ENCODE results near the gene SLC49A3.
"Not testable (repeated sequence)": the region's sequence is repeated elsewhere in the genome, so short reads cannot be mapped to it uniquely, and the experiment has no call there.

Gene SLC49A3

GRCh38 chr4:635066-635835 lies 53.7 kb downstream of the SLC49A3 start:
- H3K4me3 Mint-ChIP-seq; H3K4me1 Mint-ChIP-seq (ENCODE audit: low read depth); H3K36me3 Mint-ChIP-seq (ENCODE audit: low read depth); H3K27me3 Mint-ChIP-seq; H3K27ac Mint-ChIP-seq: not testable (repeated sequence)
- peaks cover 17% of the 10 kb centered on the region for H3K9me3 Mint-ChIP-seq

- peaks cover 17% of the 10 kb centered on the region for H3K9me3 Mint-ChIP-seq
- H3K27ac Mint-ChIP-seq: no peak overlapping the region
- no peaks in the 10 kb centered on the region for H3K4me1 Mint-ChIP-seq (ENCODE audit: low read depth)
- no peaks in the 10 kb centered on the region for H3K36me3 Mint-ChIP-seq (ENCODE audit: low read depth)
- H3K4me3 Mint-ChIP-seq: no peak overlapping the region
- no peaks in the 10 kb centered on the region for H3K27me3 Mint-ChIP-seq
These were observed 54.4 kb downstream of the SLC49A3 start for GRCh38 chr4:634599-634985.

GRCh38 chr4:633976-634598 lies 54.9 kb downstream of the SLC49A3 start:
- Mint-ChIP-seq H3K36me3 (ENCODE audit: low read depth) (no peaks in the 10 kb centered on the region), H3K27ac (no peak overlapping the region), H3K27me3 (no peaks in the 10 kb centered on the region), H3K9me3 (peaks cover 17% of the 10 kb centered on the region), H3K4me3 (no peak overlapping the region), H3K4me1 (ENCODE audit: low read depth) (no peaks in the 10 kb centered on the region)

GRCh38 chr4:633406-633805 lies 55.5 kb downstream of the SLC49A3 start:
- Mint-ChIP-seq H3K27me3 (no peaks in the 10 kb centered on the region), H3K4me3 (no peak overlapping the region), H3K4me1 (ENCODE audit: low read depth) (no peaks in the 10 kb centered on the region), H3K36me3 (ENCODE audit: low read depth) (no peaks in the 10 kb centered on the region), H3K27ac (no peak overlapping the region), H3K9me3 (peaks cover 17% of the 10 kb centered on the region)

GRCh38 chr4:632926-633325 lies 56.0 kb downstream of the SLC49A3 start:
- Mint-ChIP-seq H3K4me3 (no peak overlapping the region), H3K27ac (no peak overlapping the region), H3K4me1 (ENCODE audit: low read depth) (no peaks in the 10 kb centered on the region), H3K27me3 (no peaks in the 10 kb centered on the region), H3K36me3 (ENCODE audit: low read depth) (no peaks in the 10 kb centered on the region), H3K9me3 (peaks cover 17% of the 10 kb centered on the region)

- no peak overlapping the region for H3K27ac Mint-ChIP-seq
- H3K4me1 Mint-ChIP-seq (ENCODE audit: low read depth): no peaks in the 10 kb centered on the region
- no peaks in the 10 kb centered on the region for H3K27me3 Mint-ChIP-seq
- H3K4me3 Mint-ChIP-seq: no peak overlapping the region
- peaks cover 17% of the 10 kb centered on the region for H3K9me3 Mint-ChIP-seq
- H3K36me3 Mint-ChIP-seq (ENCODE audit: low read depth): no peaks in the 10 kb centered on the region
These were observed 56.7 kb downstream of the SLC49A3 start for GRCh38 chr4:632196-632790.
